Subcutaneous adipose tissue (tissue), 4 donors: ENCODE results near the gene FNIP1. TPM values are rescaled to one million over a fixed set of nuclear protein-coding genes. Genes with fewer than 3 reads are reported as not detected.

Source experiments
- total RNA-seq, 4 donors: library from RNA; depleted of rRNA; stranded (reverse); fragments of >200 nt; gene quantifications; one replicate each; pipeline ENCODE4 v1.1.0, GENCODE V29; 2016
- TF ChIP-seq, protein P1 (sequence below): fragments of 450-650 bp; IDR thresholded peaks from one replicate; pipeline ENCODE4 v1.5.1; 2016; ENCODE audit warnings: low read depth, mild to moderate bottlenecking, control low read depth, antibody characterized with exemption, moderate library complexity

The FNIP1 gene
- total RNA-seq, 4 donors from 2014 or later = 47.3 to 90.8 (median 73.8) TPM

DNA sequence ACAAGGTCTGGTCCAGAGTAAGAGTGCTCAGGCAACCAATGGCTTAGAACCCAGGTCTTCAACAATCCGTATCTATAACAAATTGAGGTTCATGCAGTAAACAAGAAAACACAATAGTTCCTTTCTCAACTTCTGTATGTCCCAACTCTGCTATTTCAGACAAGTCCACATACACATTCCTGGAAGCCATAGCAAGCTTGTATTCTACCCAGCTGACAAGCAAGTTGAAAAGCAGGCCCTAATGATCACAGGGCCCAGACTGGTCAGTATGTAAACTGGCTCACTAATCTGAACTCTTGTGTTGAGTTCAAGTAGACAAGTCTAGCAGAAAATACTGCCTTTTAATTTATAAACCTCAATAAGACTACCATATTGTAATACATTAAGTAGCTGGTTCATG, 26.9 kb downstream of the FNIP1 start:
- TF ChIP-seq, protein P1, sequence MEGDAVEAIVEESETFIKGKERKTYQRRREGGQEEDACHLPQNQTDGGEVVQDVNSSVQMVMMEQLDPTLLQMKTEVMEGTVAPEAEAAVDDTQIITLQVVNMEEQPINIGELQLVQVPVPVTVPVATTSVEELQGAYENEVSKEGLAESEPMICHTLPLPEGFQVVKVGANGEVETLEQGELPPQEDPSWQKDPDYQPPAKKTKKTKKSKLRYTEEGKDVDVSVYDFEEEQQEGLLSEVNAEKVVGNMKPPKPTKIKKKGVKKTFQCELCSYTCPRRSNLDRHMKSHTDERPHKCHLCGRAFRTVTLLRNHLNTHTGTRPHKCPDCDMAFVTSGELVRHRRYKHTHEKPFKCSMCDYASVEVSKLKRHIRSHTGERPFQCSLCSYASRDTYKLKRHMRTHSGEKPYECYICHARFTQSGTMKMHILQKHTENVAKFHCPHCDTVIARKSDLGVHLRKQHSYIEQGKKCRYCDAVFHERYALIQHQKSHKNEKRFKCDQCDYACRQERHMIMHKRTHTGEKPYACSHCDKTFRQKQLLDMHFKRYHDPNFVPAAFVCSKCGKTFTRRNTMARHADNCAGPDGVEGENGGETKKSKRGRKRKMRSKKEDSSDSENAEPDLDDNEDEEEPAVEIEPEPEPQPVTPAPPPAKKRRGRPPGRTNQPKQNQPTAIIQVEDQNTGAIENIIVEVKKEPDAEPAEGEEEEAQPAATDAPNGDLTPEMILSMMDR = no peak

DNA sequence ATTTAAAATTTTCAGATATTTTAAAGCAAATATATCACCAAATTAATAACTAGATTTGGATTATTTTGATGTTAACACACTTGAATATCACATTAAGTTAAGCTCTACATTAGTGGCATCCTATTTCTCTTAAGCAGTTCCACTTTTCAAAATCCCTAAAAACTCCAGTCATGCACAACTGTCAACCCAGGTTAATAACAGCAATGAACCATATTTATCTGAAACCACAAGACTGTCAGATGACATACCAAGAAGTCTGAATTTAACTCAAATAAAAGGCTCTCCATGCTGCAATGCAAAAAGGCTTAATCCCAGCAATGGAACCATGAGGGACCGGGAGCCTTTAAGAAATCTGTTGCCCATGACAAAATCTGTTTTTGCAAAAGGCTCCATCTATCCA, 27.5 kb downstream of the FNIP1 start:
- TF ChIP-seq, protein P1 = no peak

DNA sequence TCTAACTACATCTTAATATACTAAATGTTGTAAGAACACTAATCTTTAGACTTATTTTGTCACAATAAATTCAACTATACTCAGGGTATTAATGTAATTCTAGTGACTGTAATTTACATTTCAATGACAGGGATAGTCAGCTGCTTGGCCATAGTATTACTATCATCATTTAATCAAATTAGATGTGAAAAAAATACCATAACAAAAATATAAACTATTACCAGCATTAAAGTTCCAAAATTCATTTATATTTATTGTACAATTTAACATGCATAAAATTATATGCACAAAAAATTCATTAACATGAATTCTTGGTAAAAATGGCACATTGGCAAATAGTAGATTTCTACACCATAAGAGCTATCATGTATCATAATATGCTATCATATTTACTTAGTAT, 28.9 kb downstream of the FNIP1 start:
- TF ChIP-seq, protein P1 = no peak

DNA sequence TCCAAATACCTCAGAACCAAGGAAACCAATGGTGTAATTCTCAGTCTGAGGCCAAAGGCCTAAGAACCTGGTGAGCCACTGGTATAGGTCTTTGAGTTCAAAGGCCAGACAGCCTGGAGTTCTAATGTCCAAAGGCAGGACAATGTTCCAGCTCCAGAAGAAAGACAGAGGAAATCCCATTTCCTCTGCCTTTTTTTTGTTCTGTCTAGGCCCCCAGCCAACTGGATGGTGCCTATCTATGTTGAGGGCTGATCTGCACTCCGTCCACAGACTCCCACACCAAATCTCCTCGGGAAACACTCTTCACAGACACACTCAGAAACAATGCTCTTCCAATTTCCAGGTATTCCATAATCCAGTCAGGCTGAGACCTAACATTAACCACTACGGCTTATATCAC, 30.1 kb downstream of the FNIP1 start:
- TF ChIP-seq, protein P1 = no peak

DNA sequence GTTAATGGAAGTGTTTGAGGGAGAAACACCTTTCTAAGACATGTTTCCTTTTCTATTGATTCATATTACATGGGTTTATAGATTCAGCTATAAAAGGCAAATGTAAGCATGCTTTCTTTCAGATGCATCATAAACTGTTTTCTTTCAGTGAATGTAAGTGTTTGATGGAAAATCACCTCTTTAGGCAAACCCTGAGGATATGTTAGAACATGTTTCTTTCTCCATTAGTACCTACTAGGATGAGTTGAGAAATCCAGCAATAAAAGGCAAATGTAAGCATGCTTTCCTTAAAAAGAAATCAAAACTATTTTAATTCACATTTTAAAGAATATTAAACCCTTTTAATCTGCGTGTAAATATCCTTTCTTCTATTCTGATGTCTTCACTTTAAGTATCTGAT, 31.6 kb downstream of the FNIP1 start:
- TF ChIP-seq, protein P1 = no peak

DNA sequence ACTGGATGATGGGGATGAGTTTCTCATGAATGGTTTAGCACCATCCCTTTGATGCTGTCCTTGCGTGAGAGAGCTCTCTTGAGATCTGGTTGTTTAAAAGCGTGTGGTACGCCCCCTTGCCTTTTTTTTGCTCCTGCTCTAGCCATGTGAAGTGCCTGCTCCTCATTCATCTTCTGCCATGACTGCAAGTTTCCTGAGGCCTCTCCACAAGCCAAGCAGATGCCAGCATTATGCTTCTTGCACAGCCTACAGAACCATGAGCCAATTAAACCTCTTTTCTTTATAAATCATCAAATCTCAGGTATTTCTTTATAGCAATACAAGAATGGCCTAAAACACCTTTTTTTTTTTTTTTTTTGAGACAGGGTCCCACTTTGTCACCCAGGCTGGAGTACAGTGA, 32.8 kb downstream of the FNIP1 start:
- TF ChIP-seq, protein P1 = no peak

DNA sequence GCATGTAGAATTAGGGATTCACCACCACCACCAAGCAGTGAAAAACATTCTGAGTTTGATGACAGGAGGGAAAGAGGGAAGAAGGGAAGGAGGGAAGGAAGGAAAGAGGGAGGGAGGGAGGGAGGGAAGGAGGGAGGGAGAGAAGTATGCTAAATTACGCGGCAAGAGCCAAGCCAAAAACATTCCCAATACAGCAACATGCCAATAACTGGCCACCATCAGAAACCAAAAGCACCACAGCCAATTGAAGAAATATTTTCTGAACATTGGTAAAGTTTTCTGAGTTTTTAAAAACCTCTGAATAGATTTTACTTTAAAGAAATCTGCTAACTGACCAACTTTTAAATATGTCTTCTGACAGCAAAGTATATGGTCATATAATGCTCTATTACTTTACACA, 36.0 kb downstream of the FNIP1 start:
- TF ChIP-seq, protein P1 = no peak
